GM21786 (cell line): ENCODE results near the gene UBTD1.
"Not testable (repeated sequence)": the region's sequence is repeated elsewhere in the genome, so short reads cannot be mapped to it uniquely, and the experiment has no call there.

Experiments used
- ATAC-seq: cut with Tn5 transposase; IDR thresholded peaks from one replicate; pipeline ENCODE4 v1.9.1; 2021; ENCODE audit not compliant: unreplicated experiment

The UBTD1 gene

GRCh38 chr10:97560731-97561381 is 62.1 kb downstream of the UBTD1 start:
- not testable (repeated sequence) for ATAC-seq

GRCh38 chr10:97561386-97562077 is 62.8 kb downstream of the UBTD1 start:
- ATAC-seq: not testable (repeated sequence)

GRCh38 chr10:97562329-97562728 is 63.6 kb downstream of the UBTD1 start:
- ATAC-seq: not testable (repeated sequence)

- ATAC-seq: no peak
Observed at GRCh38 chr10:97563337-97563736, 64.6 kb downstream of the UBTD1 start.

- no peak for ATAC-seq
Observed at GRCh38 chr10:97564776-97565175, 66.1 kb downstream of the UBTD1 start.

GRCh38 chr10:97566336-97566996 is 67.7 kb downstream of the UBTD1 start:
- no peak for ATAC-seq

GRCh38 chr10:97567891-97568290 is 69.2 kb downstream of the UBTD1 start:
- ATAC-seq: no peak

- no peak for ATAC-seq
Observed at GRCh38 chr10:97570146-97570788, 71.5 kb downstream of the UBTD1 start.

- ATAC-seq: no peak
Observed at GRCh38 chr10:97570789-97571471, 72.2 kb downstream of the UBTD1 start.

- no peak for ATAC-seq
Observed at GRCh38 chr10:97571622-97572021, 72.9 kb downstream of the UBTD1 start.

GRCh38 chr10:97572214-97572989 is 73.7 kb downstream of the UBTD1 start, which contains the start of gene ANKRD2:
Gene ANKRD2 (plus strand): TSS chr10:97572779. CDS start chr10:97572789, 10 bp downstream.
- no peak for ATAC-seq

- no peak for ATAC-seq
Observed at GRCh38 chr10:97573021-97573420, 74.3 kb downstream of the UBTD1 start.

GRCh38 chr10:97573672-97574071 is 74.9 kb downstream of the UBTD1 start:
- no peak for ATAC-seq

- no peak for ATAC-seq
Observed at GRCh38 chr10:97574374-97575126, 75.8 kb downstream of the UBTD1 start.

GRCh38 chr10:97575127-97575668 is 76.5 kb downstream of the UBTD1 start:
- ATAC-seq: no peak

- not testable (repeated sequence) for ATAC-seq
Observed at GRCh38 chr10:97576487-97576886, 77.8 kb downstream of the UBTD1 start.

- ATAC-seq: no peak
Observed at GRCh38 chr10:97577701-97578100, 79.0 kb downstream of the UBTD1 start.

- ATAC-seq: no peak
Observed at GRCh38 chr10:97578171-97578844, 79.6 kb downstream of the UBTD1 start.
